Measurements from ENCODE around the gene DPH7.
A peak's percentile ranks its signal among the peaks of the same experiment; 100 is the strongest.
"Not testable (repeated sequence)": the region's sequence is repeated elsewhere in the genome, so short reads cannot be mapped to it uniquely, and the experiment has no call there.

Gene DPH7

GRCh38 chr9:137575716-137576411 is 2.9 kb downstream of the DPH7 start:
- no peak for DNase-seq (ENCODE audit: extremely low spot score)
- CTCF ChIA-PET: interaction anchor here (0.7 to 1.6 kb wide), 2 partner anchors 16 to 24 kb away, joined by 4 read pairs; partner anchors contain the start of gene MRPL41
- POLR2A ChIA-PET: interaction anchor here (0.6 to 1.1 kb wide), 2 partner anchors 15 to 22 kb away, joined by 4 to 5 read pairs; partner anchors contain the start of gene ZMYND19
- TF ChIP-seq, protein P1, sequence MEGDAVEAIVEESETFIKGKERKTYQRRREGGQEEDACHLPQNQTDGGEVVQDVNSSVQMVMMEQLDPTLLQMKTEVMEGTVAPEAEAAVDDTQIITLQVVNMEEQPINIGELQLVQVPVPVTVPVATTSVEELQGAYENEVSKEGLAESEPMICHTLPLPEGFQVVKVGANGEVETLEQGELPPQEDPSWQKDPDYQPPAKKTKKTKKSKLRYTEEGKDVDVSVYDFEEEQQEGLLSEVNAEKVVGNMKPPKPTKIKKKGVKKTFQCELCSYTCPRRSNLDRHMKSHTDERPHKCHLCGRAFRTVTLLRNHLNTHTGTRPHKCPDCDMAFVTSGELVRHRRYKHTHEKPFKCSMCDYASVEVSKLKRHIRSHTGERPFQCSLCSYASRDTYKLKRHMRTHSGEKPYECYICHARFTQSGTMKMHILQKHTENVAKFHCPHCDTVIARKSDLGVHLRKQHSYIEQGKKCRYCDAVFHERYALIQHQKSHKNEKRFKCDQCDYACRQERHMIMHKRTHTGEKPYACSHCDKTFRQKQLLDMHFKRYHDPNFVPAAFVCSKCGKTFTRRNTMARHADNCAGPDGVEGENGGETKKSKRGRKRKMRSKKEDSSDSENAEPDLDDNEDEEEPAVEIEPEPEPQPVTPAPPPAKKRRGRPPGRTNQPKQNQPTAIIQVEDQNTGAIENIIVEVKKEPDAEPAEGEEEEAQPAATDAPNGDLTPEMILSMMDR (IDR thresholded peaks at IDR 0.05; ENCODE audit: control extremely low read depth, extremely low read depth, low read depth, missing control alignments): no peak

- DNase-seq (ENCODE audit: extremely low spot score): peak; percentile 73
- CTCF ChIA-PET: interaction anchor here (0.7 to 1.6 kb wide), 2 partner anchors 16 to 23 kb away, joined by 4 read pairs; partner anchors contain the start of gene MRPL41
- TF ChIP-seq, protein P1 (IDR thresholded peaks at IDR 0.05; ENCODE audit: control extremely low read depth, extremely low read depth, low read depth, missing control alignments): no peak
- POLR2A ChIA-PET: interaction anchor here (0.6 to 1.1 kb wide), 2 partner anchors 15 to 22 kb away, joined by 4 to 5 read pairs; partner anchors contain the start of gene ZMYND19
Measured at GRCh38 chr9:137575364-137575715, 3.4 kb downstream of the DPH7 start.

- ChIA-PET CTCF (interaction anchor here (1.6 kb wide), 1 partner anchor 22 kb away, joined by 4 read pairs; the partner anchor contains the start of gene MRPL41), POLR2A (interaction anchor here (0.6 kb wide), 1 partner anchor 100 kb away, joined by 4 read pairs; no protein-coding TSS in a partner anchor)
- no peak for DNase-seq (ENCODE audit: extremely low spot score)
- TF ChIP-seq, protein P1 (IDR thresholded peaks at IDR 0.05; ENCODE audit: control extremely low read depth, extremely low read depth, low read depth, missing control alignments): no peak
Measured at GRCh38 chr9:137574192-137574591, 4.5 kb downstream of the DPH7 start.

GRCh38 chr9:137570566-137570965 is 8.2 kb downstream of the DPH7 start:
- POLR2A ChIA-PET: no interaction called here
- TF ChIP-seq, protein P1 (IDR thresholded peaks at IDR 0.05; ENCODE audit: control extremely low read depth, extremely low read depth, low read depth, missing control alignments): no peak
- DNase-seq (ENCODE audit: extremely low spot score): no peak
- CTCF ChIA-PET: no interaction called here

- ChIA-PET POLR2A (no interaction called here), CTCF (no interaction called here)
- TF ChIP-seq, protein P1 (IDR thresholded peaks at IDR 0.05; ENCODE audit: control extremely low read depth, extremely low read depth, low read depth, missing control alignments): no peak
- DNase-seq (ENCODE audit: extremely low spot score): no peak
Measured at GRCh38 chr9:137569609-137570203, 9.0 kb downstream of the DPH7 start.

- POLR2A ChIA-PET; CTCF ChIA-PET; DNase-seq (ENCODE audit: extremely low spot score): not testable (repeated sequence)
Measured at GRCh38 chr9:137568445-137568844, 10.3 kb downstream of the DPH7 start.

DNA sequence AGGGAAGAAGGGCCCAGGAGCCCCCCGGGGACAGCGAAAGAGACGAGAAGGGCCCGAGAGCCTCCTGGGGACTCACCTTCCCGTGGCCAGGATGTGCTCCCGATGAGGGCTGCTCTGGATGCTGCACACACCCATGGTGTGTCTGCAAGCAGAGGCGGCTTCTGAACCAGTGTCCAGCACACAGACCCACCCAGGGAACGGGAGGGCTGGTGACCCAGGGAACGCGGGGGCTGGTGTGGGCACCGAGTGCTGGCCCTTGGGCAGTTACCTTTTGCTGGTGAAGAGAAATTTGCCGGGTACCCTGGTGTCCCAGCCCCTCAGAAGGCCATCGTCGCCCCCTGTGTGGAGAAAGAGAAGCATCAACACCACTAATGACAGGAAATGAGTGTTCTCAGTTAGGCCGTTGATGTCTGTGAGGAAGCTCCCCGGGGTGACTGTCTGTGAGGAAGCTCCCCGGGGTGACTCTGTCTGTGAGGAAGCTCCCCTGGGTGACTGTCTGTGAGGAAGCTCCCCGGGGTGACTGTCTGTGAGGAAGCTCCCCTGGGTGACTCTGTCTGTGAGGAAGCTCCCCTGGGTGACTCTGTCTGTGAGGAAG is 13.8 kb downstream of the DPH7 start:
- TF ChIP-seq, protein P1 (IDR thresholded peaks at IDR 0.05; ENCODE audit: control extremely low read depth, extremely low read depth, low read depth, missing control alignments): no peak
- ChIA-PET CTCF (no interaction called here), POLR2A (no interaction called here)
- DNase-seq (ENCODE audit: extremely low spot score): no peak
